ENCODE data around the gene JMJD8.
"Not testable (repeated sequence)": the region's sequence is repeated elsewhere in the genome, so short reads cannot be mapped to it uniquely, and the experiment has no call there.

DNA sequence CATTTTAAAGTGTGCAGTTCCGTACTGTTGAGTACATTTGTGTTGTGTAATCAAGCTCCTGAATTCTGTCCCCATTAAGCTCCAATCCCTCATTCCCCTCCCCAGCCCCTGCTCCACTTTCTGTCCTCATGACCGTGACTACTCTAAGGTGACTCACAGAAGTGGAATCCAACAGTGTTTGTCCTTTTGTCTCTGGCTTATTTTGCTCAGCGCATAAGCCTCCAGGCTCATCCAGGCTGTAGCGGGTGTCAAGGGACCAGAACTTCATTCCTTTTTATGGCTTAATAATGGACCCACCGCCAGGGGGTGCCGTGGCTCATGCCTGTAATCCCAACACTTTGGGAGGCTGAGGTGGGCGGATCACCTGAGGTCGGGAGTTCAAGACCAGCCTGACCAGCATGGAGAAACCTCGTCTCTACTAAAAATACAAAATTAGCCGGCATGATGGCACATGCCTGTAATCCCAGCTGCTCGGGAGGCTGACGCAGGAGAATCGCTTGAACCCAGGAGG, 28.7 kb upstream of the JMJD8 start:
- TF ChIP-seq, protein P1, sequence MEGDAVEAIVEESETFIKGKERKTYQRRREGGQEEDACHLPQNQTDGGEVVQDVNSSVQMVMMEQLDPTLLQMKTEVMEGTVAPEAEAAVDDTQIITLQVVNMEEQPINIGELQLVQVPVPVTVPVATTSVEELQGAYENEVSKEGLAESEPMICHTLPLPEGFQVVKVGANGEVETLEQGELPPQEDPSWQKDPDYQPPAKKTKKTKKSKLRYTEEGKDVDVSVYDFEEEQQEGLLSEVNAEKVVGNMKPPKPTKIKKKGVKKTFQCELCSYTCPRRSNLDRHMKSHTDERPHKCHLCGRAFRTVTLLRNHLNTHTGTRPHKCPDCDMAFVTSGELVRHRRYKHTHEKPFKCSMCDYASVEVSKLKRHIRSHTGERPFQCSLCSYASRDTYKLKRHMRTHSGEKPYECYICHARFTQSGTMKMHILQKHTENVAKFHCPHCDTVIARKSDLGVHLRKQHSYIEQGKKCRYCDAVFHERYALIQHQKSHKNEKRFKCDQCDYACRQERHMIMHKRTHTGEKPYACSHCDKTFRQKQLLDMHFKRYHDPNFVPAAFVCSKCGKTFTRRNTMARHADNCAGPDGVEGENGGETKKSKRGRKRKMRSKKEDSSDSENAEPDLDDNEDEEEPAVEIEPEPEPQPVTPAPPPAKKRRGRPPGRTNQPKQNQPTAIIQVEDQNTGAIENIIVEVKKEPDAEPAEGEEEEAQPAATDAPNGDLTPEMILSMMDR (IDR thresholded peaks at IDR 0.05): peak in 5 of 6 experiments; percentile 29 to 43 (median 34)
- TF ChIP-seq POLR2A (IDR thresholded peaks at IDR 0.05): not testable (repeated sequence)
